SK-N-SH treated with all-trans-retinoic acid at 6 μM for 48 hours (cell line): ENCODE data around the gene USP7.

Experiments
- CSDC2 ChIP-seq: fragments of 250-450 bp; sonication (Bioruptor Pico); IDR thresholded peaks from 2 replicates; pipeline ENCODE4 v1.5.0; 2020; ENCODE audit warnings: mild to moderate bottlenecking, moderate library complexity
- TCF4 ChIP-seq: fragments of 250-450 bp; sonication (Bioruptor Pico); IDR thresholded peaks from 2 replicates; pipeline ENCODE4 v1.8.0; 2021; ENCODE audit warnings: mild to moderate bottlenecking, moderate library complexity, borderline replicate concordance

DNA sequence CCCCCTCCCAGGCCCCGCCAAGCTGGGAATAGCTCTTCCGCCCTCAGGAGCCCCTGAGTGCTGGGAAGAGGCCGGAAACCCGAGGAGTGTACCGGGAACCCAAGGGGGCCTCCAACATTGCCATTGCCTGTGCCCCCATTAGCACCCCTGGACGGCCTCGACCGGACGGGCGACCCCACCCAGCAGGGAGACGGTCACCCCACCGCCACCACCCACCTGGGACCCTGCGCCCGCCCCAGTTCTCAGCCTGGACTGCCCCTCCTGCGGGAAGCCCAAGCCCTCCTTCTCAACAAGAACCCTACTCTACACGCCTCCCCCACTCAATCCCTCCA lies 96.9 kb downstream of the USP7 start:
- TF ChIP-seq TCF4 (CRISPR knock-in tag) = no peak
- TF ChIP-seq CSDC2 (CRISPR knock-in tag) = no peak
